GM18526 (cell line): ENCODE data around the gene STX7.

Source experiments
- POLR2A ChIP-seq: IDR thresholded peaks from 3 replicates; pipeline ENCODE4 v1.6.1; 2011; ENCODE audit not compliant: insufficient read length; ENCODE audit errors: extremely low read depth

The STX7 gene

GRCh38 chr6:132513831-132514545 lies 1.1 kb upstream of the STX7 start:
- TF ChIP-seq POLR2A: no peak

GRCh38 chr6:132512342-132512637 lies 626 bp downstream of the STX7 start:
- TF ChIP-seq POLR2A: no peak

- TF ChIP-seq POLR2A: no peak
These were observed 1.1 kb downstream of the STX7 start for GRCh38 chr6:132511831-132512220.

GRCh38 chr6:132511210-132511830 lies 1.6 kb downstream of the STX7 start:
- TF ChIP-seq POLR2A: no peak

GRCh38 chr6:132506869-132507808 lies 5.8 kb downstream of the STX7 start:
- TF ChIP-seq POLR2A: no peak

- TF ChIP-seq POLR2A: no peak
These were observed 6.5 kb downstream of the STX7 start for GRCh38 chr6:132506461-132506860.

GRCh38 chr6:132505158-132505557 lies 7.8 kb downstream of the STX7 start:
- no peak for TF ChIP-seq POLR2A

- no peak for TF ChIP-seq POLR2A
These were observed 8.2 kb downstream of the STX7 start for GRCh38 chr6:132504757-132505156.

- no peak for TF ChIP-seq POLR2A
These were observed 13.2 kb downstream of the STX7 start for GRCh38 chr6:132499757-132500156.

- no peak for TF ChIP-seq POLR2A
These were observed 14.3 kb downstream of the STX7 start for GRCh38 chr6:132498638-132499037.

GRCh38 chr6:132496519-132497180 lies 16.3 kb downstream of the STX7 start:
- TF ChIP-seq POLR2A: no peak

GRCh38 chr6:132495604-132496079 lies 17.3 kb downstream of the STX7 start:
- no peak for TF ChIP-seq POLR2A

- no peak for TF ChIP-seq POLR2A
These were observed 18.0 kb downstream of the STX7 start for GRCh38 chr6:132494954-132495353.

GRCh38 chr6:132491881-132492280 lies 21.0 kb downstream of the STX7 start:
- TF ChIP-seq POLR2A: no peak

GRCh38 chr6:132491303-132491702 lies 21.6 kb downstream of the STX7 start:
- TF ChIP-seq POLR2A: no peak
